Osteocyte (in vitro differentiated cells): Measurements from ENCODE around the gene OSBPL8. TPM values are rescaled to one million over a fixed set of nuclear protein-coding genes. Genes with fewer than 3 reads are reported as not detected.

ENCODE experiments used
- DNase-seq: peaks from one replicate; pipeline ENCODE4 v3.0.0; 2021; ENCODE audit warnings: mixed read lengths; ENCODE audit not compliant: unreplicated experiment; ENCODE audit errors: extremely low spot score
- H3K27ac Mint-ChIP-seq: one replicate; pipeline ENCODE4 v1.8.0; 2021; ENCODE audit warnings: mild to moderate bottlenecking, mixed read lengths; ENCODE audit not compliant: unreplicated experiment
- H3K27me3 Mint-ChIP-seq: one replicate; pipeline ENCODE4 v1.8.0; 2021; ENCODE audit warnings: mixed read lengths; ENCODE audit not compliant: unreplicated experiment
- H3K36me3 Mint-ChIP-seq: one replicate; pipeline ENCODE4 v1.8.0; 2021; ENCODE audit warnings: mixed read lengths; ENCODE audit not compliant: unreplicated experiment
- H3K4me1 Mint-ChIP-seq: one replicate; pipeline ENCODE4 v1.8.0; 2021; ENCODE audit warnings: mixed read lengths; ENCODE audit not compliant: unreplicated experiment
- H3K4me3 Mint-ChIP-seq: one replicate; pipeline ENCODE4 v1.8.0; 2021; ENCODE audit warnings: mild to moderate bottlenecking, moderate library complexity, mixed read lengths; ENCODE audit not compliant: unreplicated experiment
- H3K9me3 Mint-ChIP-seq: one replicate; pipeline ENCODE4 v1.8.0; 2021; ENCODE audit warnings: mixed read lengths; ENCODE audit not compliant: unreplicated experiment
- total RNA-seq: library from RNA; stranded (reverse); gene quantifications from 2 replicates; pipeline ENCODE4 v1.2.1, GENCODE V29; 2021
- TF ChIP-seq, protein P1 (sequence below): fragments of 200-600 bp; sonication (generic); IDR thresholded peaks from 2 replicates; pipeline ENCODE4 v1.5.0; 2021; ENCODE audit warnings: antibody characterized with exemption, mild to moderate bottlenecking, moderate library complexity

OSBPL8 gene
- total RNA-seq, 1 donor from 2014 or later: 87.8 TPM

DNA sequence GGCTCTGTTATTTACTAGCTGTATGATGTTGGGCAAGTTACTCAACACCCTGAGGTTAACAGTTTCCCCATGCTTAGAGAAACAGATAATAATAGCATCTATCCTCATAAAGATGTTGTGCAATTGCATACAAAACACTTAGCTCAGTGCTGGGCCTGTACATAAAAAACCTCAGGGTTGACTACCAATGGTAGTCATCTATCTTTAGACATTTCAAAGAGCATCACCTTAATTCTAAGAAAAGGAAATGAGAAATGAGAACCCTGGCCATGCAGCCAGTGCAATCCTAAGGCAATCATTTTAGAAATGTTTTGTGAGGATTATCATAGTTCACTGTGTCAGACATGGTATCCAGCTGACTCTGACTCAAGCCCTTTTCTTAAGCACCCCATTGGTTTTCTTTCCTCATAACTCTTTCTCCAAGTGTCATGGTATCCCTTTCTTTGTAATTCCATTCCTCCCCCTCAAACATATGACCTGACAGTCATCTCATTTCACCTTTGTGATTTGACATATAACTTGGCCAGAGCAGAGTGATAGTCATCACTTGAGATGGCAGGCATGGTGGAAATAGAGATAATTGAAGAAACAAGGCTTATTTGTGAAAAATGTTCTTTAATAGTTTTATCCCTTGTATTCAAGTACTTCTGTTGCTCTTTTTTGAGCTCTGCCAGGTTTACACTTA is 29.5 kb upstream of the OSBPL8 start:
- no peaks in the 10 kb centered on the region for H3K4me1 Mint-ChIP-seq
- H3K27ac Mint-ChIP-seq: no peak overlapping the region
- no peak overlapping the region for H3K4me3 Mint-ChIP-seq
- no peaks in the 10 kb centered on the region for H3K27me3 Mint-ChIP-seq
- H3K36me3 Mint-ChIP-seq: no peaks in the 10 kb centered on the region
- TF ChIP-seq, protein P1, sequence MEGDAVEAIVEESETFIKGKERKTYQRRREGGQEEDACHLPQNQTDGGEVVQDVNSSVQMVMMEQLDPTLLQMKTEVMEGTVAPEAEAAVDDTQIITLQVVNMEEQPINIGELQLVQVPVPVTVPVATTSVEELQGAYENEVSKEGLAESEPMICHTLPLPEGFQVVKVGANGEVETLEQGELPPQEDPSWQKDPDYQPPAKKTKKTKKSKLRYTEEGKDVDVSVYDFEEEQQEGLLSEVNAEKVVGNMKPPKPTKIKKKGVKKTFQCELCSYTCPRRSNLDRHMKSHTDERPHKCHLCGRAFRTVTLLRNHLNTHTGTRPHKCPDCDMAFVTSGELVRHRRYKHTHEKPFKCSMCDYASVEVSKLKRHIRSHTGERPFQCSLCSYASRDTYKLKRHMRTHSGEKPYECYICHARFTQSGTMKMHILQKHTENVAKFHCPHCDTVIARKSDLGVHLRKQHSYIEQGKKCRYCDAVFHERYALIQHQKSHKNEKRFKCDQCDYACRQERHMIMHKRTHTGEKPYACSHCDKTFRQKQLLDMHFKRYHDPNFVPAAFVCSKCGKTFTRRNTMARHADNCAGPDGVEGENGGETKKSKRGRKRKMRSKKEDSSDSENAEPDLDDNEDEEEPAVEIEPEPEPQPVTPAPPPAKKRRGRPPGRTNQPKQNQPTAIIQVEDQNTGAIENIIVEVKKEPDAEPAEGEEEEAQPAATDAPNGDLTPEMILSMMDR: no peak
- no peak for DNase-seq
- no peaks in the 10 kb centered on the region for H3K9me3 Mint-ChIP-seq

DNA sequence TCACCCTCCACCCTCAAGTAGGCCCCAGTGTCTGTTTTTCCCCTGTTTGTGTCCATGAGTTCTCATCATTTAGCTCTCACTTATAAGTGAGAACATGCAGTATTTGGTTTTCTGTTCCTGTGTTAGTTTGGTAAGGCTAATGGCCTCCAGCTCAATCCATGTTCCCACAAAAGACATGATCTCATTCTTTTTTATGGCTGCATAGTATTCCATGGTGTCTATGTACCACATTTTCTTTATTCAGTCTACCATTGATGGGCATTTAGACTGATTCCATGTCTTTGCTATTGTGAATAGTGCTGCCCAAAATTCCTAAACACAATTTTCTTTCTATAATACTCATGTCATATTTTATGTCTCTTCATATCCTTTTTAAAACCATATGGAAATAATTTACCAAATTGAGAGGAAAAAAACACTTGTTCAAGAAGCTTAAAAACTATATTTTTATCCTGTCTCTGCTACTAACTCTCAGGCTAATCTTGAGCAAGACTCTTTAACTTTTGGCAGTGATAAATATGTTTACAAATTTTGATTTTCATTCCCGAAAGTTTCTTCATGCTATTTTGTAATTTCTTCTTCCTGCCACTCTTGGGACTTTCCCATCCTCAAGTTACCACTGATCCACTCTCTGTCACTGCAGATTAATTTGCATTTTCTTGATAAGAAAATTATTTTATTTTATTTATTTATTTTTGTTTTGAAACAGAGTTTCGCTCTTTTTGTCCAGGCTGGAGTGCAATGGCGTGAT is 28.0 kb upstream of the OSBPL8 start:
- no peaks in the 10 kb centered on the region for H3K9me3 Mint-ChIP-seq
- DNase-seq: no peak
- TF ChIP-seq, protein P1: no peak
- H3K27me3 Mint-ChIP-seq: no peaks in the 10 kb centered on the region
- no peak overlapping the region for H3K4me3 Mint-ChIP-seq
- no peak overlapping the region for H3K27ac Mint-ChIP-seq
- H3K36me3 Mint-ChIP-seq: no peaks in the 10 kb centered on the region
- peaks cover 4% of the 10 kb centered on the region for H3K4me1 Mint-ChIP-seq

DNA sequence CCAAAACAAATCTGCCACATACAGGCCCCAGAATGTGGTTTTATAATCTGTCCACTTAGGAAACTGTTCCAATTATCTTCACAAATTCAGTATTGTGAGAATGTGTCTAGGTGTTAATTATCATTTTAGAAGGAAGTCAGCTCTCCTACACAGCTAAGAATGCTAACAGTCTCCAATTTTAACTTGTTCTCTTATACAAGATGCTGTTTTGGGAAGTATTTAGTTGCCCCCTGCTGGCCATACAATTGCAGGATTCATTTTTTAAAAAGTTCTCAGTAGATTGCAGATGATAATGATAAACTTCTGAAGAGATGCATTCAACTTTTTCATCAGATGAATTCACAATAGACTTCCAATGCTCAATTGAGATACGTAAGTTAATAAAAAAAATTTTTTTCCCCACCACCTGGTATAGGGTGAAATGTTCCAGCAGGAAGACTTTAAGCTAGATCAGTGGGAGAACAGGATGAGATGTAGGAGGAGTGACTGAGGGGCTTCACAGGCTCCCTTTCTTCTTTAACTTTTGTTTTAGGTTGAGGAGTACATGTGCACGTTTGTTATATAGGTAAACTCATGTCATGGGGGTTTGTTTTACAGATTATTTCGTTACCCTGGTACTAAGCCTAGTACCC is 27.3 kb upstream of the OSBPL8 start:
- Mint-ChIP-seq H3K4me3 (no peak overlapping the region), H3K36me3 (no peaks in the 10 kb centered on the region), H3K27me3 (no peaks in the 10 kb centered on the region), H3K4me1 (peaks cover 4% of the 10 kb centered on the region), H3K9me3 (no peaks in the 10 kb centered on the region), H3K27ac (no peak overlapping the region)
- TF ChIP-seq, protein P1: peak; percentile 77
- DNase-seq: no peak

GRCh38 chr12:76583301-76583700 is 23.7 kb upstream of the OSBPL8 start:
- TF ChIP-seq, protein P1: no peak
- Mint-ChIP-seq H3K27ac (no peak overlapping the region), H3K27me3 (no peaks in the 10 kb centered on the region), H3K9me3 (no peaks in the 10 kb centered on the region), H3K4me1 (peaks cover 4% of the 10 kb centered on the region), H3K4me3 (no peak overlapping the region), H3K36me3 (no peaks in the 10 kb centered on the region)
- DNase-seq: no peak

GRCh38 chr12:76573840-76574373 is 14.3 kb upstream of the OSBPL8 start:
- no peaks in the 10 kb centered on the region for H3K27me3 Mint-ChIP-seq
- H3K4me3 Mint-ChIP-seq: no peak overlapping the region
- no peak overlapping the region for H3K27ac Mint-ChIP-seq
- TF ChIP-seq, protein P1: no peak
- DNase-seq: no peak
- no peaks in the 10 kb centered on the region for H3K4me1 Mint-ChIP-seq
- H3K9me3 Mint-ChIP-seq: peaks cover 9% of the 10 kb centered on the region
- peaks cover 4% of the 10 kb centered on the region for H3K36me3 Mint-ChIP-seq
